ENCODE measurements around the gene AUTS2. TPM values are rescaled to one million over a fixed set of nuclear protein-coding genes. Genes with fewer than 3 reads are reported as not detected.

AUTS2 gene
- total and polyA plus RNA-seq, 7 experiments from 2014 or later: 0.40 to 31.7 (median 4.2) TPM

DNA sequence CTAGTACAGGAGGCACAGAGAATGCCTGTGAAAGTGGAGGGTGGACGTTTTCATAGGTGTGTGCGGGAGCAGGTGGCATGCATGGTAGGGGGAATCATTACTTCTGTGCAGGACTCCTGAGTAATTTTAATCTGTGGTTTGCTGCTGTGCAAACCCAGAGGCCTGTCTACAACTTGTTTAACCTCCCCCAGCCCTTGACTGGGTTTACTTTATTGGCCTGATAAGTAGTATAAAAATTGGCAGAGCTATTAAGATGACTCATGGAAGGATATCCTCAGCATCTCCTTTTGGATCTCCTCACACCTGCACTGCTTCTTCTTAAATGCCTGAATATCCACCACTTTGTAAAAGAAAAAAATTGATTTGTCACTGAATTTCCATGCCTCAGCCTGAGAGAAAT, 104.8 kb downstream of the AUTS2 start:
- no peak overlapping the region for H3K27ac Mint-ChIP-seq
- no peak for ATAC-seq
- H3K4me3 Mint-ChIP-seq: no peak overlapping the region
- H3K27ac ChIP-seq (ENCODE audit: low read depth, low read length): no peak overlapping the region
- H3K36me3 ChIP-seq (ENCODE audit: control insufficient read depth in 2 of 3, insufficient read depth in 3 of 3, low read length in 3 of 3): no peaks in the 10 kb centered on the region
- intact Hi-C loops (cut with micrococcal nuclease): no loop called here
- H3K27me3 Mint-ChIP-seq: no peaks in the 10 kb centered on the region
- H3K9me3 ChIP-seq (ENCODE audit: control insufficient read depth in 2 of 3, low read length in 3 of 3): no peaks in the 10 kb centered on the region
- no peaks in the 10 kb centered on the region for H3K4me1 ChIP-seq (ENCODE audit: control insufficient read depth in 2 of 2, insufficient read depth in 2 of 2, low read length in 2 of 2)
- no peak for DNase-seq
- no peaks in the 10 kb centered on the region for H3K4me1 Mint-ChIP-seq
- H3K9me3 Mint-ChIP-seq: peaks cover 0 to under 1% (median 0%) of the 10 kb centered on the region in 11 donors
- ChIA-PET CTCF (no interaction called here), POLR2A (no interaction called here)
- H3K36me3 Mint-ChIP-seq: no peaks in the 10 kb centered on the region
- no peak overlapping the region for H3K4me3 ChIP-seq (ENCODE audit: low read length)
- H3K27me3 ChIP-seq (ENCODE audit: control insufficient read depth in 2 of 2, insufficient read depth in 2 of 2, low read length in 2 of 2): no peaks in the 10 kb centered on the region

DNA sequence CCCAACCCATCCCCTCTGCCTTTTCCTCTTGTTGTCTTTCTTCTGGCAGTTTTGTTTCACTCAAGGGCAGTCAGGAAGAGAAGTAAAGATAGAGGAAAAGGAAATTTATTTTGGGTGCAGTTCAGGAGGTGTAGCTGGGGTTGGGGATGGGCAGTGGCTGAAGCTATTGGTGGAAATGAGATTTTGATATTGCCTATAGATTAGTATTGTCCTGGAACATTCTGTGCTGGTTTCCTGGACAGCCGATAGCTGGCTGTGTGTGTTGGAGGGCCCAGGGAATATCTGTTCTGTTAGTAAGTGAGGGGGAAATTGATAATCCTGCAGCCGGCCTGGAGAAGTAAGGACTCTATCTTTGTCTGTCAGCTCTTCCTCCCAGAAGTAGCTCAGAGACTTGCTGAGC, 107.8 kb downstream of the AUTS2 start:
- Histone ChIP-seq H3K4me3 (ENCODE audit: low read length) (no peak overlapping the region), H3K4me1 (ENCODE audit: control insufficient read depth in 2 of 2, insufficient read depth in 2 of 2, low read length in 2 of 2) (no peaks in the 10 kb centered on the region), H3K27me3 (ENCODE audit: control insufficient read depth in 2 of 2, insufficient read depth in 2 of 2, low read length in 2 of 2) (no peaks in the 10 kb centered on the region), H3K36me3 (ENCODE audit: control insufficient read depth in 2 of 3, insufficient read depth in 3 of 3, low read length in 3 of 3) (no peaks in the 10 kb centered on the region), H3K27ac (ENCODE audit: low read depth, low read length) (no peak overlapping the region), H3K9me3 (ENCODE audit: control insufficient read depth in 2 of 3, low read length in 3 of 3) (no peaks in the 10 kb centered on the region)
- H3K4me3 Mint-ChIP-seq: no peak overlapping the region
- H3K27me3 Mint-ChIP-seq: no peaks in the 10 kb centered on the region
- peaks cover 0 to 4% (median 0%) of the 10 kb centered on the region in 11 donors for H3K9me3 Mint-ChIP-seq
- ATAC-seq (no peak), DNase-seq (no peak)
- ChIA-PET CTCF (no interaction called here), POLR2A (no interaction called here)
- H3K36me3 Mint-ChIP-seq: no peaks in the 10 kb centered on the region
- no peaks in the 10 kb centered on the region for H3K4me1 Mint-ChIP-seq
- no peak overlapping the region for H3K27ac Mint-ChIP-seq
- intact Hi-C loops (cut with micrococcal nuclease): no loop called here

DNA sequence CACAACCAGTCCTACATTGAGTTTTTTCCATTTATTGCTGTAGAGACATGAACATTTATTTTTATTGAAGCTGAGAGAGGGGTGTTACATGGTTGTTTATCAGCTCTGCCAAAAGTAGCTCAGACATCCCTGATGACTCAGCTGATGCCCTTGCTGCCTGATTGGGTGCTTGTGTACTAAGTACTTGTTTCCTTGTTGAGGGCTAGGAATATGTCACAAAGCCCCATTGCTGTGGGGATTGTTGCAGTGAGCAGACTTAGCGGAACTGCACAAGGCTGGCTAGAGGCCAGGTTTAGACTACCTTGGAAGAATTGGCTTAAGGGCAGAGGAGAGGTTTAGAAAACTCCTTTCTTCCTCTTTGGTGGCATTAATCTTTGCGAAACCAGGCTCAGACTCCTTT, 110.6 kb downstream of the AUTS2 start:
- ChIA-PET POLR2A (no interaction called here), CTCF (no interaction called here)
- Histone ChIP-seq H3K27me3 (ENCODE audit: control insufficient read depth in 2 of 2, insufficient read depth in 2 of 2, low read length in 2 of 2) (no peaks in the 10 kb centered on the region), H3K27ac (ENCODE audit: low read depth, low read length) (no peak overlapping the region), H3K4me3 (ENCODE audit: low read length) (no peak overlapping the region), H3K9me3 (ENCODE audit: control insufficient read depth in 2 of 3, low read length in 3 of 3) (no peaks in the 10 kb centered on the region), H3K36me3 (ENCODE audit: control insufficient read depth in 2 of 3, insufficient read depth in 3 of 3, low read length in 3 of 3) (no peaks in the 10 kb centered on the region), H3K4me1 (ENCODE audit: control insufficient read depth in 2 of 2, insufficient read depth in 2 of 2, low read length in 2 of 2) (no peaks in the 10 kb centered on the region)
- DNase-seq: no peak
- no peaks in the 10 kb centered on the region for H3K27me3 Mint-ChIP-seq
- intact Hi-C loops (cut with micrococcal nuclease): no loop called here
- no peaks in the 10 kb centered on the region for H3K36me3 Mint-ChIP-seq
- H3K4me1 Mint-ChIP-seq: no peaks in the 10 kb centered on the region
- H3K27ac Mint-ChIP-seq: no peak overlapping the region
- no peak overlapping the region for H3K4me3 Mint-ChIP-seq
- ATAC-seq: no peak
- peaks cover 0 to 4% (median 0%) of the 10 kb centered on the region in 11 donors for H3K9me3 Mint-ChIP-seq

DNA sequence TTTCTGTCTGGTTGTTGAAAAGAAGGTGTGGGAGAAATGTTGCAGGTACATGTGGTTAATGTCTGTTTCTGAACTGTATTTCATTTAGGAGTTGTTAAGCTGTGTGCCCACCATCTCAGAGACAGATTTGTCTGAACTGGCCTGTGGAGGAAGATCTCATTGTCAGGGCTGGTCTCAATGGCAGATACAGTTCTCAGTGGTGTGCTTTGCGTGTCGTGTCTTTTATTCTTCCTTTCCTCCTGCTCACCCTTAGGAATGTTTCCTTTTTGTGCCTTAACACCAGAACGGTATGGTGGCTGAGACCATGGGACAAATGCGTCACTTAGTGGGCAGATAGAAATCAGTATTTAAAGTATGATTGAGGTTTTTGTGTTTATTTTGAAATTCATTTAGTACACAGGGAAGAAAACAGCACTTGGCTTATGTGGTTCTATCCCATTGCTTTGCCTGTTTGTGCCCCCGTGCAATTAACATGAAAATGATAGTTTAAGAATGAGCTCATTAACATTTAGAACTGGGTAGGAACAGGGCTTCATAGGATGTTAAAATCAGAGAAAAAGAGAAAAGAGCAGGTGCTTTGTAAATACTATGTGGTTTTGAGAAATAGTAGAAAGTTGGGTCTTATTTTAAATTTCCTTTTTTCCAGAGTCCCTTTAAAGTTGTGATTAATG, 112.6 kb downstream of the AUTS2 start:
- intact Hi-C loops (cut with micrococcal nuclease): no loop called here
- H3K36me3 ChIP-seq (ENCODE audit: control insufficient read depth in 2 of 3, insufficient read depth in 3 of 3, low read length in 3 of 3): no peaks in the 10 kb centered on the region
- ATAC-seq (no peak), DNase-seq (no peak)
- Mint-ChIP-seq H3K36me3 (no peaks in the 10 kb centered on the region), H3K27me3 (no peaks in the 10 kb centered on the region), H3K27ac (no peak overlapping the region), H3K9me3 (peaks cover 0 to 6% (median 0%) of the 10 kb centered on the region in 11 donors), H3K4me1 (no peaks in the 10 kb centered on the region), H3K4me3 (no peak overlapping the region)
- CTCF ChIA-PET: no interaction called here
- no peak overlapping the region for H3K4me3 ChIP-seq (ENCODE audit: low read length)
- no peaks in the 10 kb centered on the region for H3K9me3 ChIP-seq (ENCODE audit: control insufficient read depth in 2 of 3, low read length in 3 of 3)
- no peaks in the 10 kb centered on the region for H3K27me3 ChIP-seq (ENCODE audit: control insufficient read depth in 2 of 2, insufficient read depth in 2 of 2, low read length in 2 of 2)
- no peak overlapping the region for H3K27ac ChIP-seq (ENCODE audit: low read depth, low read length)
- no peaks in the 10 kb centered on the region for H3K4me1 ChIP-seq (ENCODE audit: control insufficient read depth in 2 of 2, insufficient read depth in 2 of 2, low read length in 2 of 2)
- POLR2A ChIA-PET: interaction anchor here (0.7 kb wide), 1 partner anchor 107 kb away, joined by 3 read pairs; no protein-coding TSS in a partner anchor

DNA sequence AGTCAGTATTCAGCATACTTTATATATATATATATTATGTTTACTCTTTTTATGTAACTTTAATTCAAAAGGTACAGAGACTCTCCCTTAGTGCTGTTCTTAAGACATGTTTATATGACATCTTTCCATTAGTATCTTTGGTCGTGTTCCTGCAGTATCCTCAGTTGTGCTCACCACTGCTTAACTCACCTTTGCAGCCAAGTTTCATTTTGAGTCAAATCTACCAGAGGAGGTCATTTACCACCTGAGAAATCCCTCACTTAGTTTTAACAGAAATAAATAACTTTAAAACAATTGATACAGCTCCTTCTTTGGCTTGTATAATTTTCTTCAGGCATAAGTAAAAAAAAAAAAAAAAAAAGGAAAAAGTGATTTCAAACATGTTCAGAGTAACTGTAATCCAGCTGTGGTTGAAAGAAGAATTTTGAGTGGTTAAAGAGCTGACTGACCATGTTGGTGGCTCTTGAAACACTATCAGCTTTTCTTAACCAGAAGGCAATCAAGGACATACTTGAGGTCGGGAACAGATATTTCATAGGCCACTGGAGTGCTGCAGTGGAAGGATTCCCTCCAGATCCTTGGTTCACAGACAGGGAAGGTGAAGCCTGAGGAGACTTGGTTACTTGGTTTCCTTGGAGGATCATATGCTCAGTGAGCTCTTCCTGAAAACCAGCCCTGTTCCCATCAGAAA, 116.8 kb downstream of the AUTS2 start:
- POLR2A ChIA-PET: no interaction called here

DNA sequence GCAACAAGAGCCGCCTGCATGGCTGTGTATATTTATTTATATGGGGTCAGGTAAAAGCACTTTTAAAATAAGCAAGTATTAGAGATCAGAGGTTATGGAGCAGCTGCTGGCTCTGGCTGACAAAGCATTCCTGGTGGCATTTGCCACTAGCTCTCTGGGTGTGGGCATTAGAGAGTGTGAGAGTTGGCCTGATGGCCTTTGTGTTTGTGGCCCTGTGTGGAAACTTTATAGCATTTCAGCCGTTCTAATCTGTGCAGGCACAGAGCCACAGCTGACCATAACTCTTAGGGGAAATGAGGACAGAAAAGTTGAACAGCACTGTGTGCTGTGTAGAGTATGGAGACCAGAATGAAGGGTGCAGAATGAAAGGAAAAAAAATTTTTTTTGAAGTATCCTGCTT, 118.9 kb downstream of the AUTS2 start:
- no peak for ATAC-seq
- H3K4me1 Mint-ChIP-seq: no peaks in the 10 kb centered on the region
- H3K4me3 Mint-ChIP-seq: no peak overlapping the region
- H3K4me3 ChIP-seq (ENCODE audit: low read length): no peak overlapping the region
- peaks cover 0 to 6% (median 0%) of the 10 kb centered on the region in 11 donors for H3K9me3 Mint-ChIP-seq
- H3K27ac ChIP-seq (ENCODE audit: low read depth, low read length): no peak overlapping the region
- ChIA-PET POLR2A (no interaction called here), CTCF (no interaction called here)
- intact Hi-C loops (cut with micrococcal nuclease): no loop called here
- no peaks in the 10 kb centered on the region for H3K4me1 ChIP-seq (ENCODE audit: control insufficient read depth in 2 of 2, insufficient read depth in 2 of 2, low read length in 2 of 2)
- H3K27me3 ChIP-seq (ENCODE audit: control insufficient read depth in 2 of 2, insufficient read depth in 2 of 2, low read length in 2 of 2): no peaks in the 10 kb centered on the region
- no peak for DNase-seq
- H3K27ac Mint-ChIP-seq: no peak overlapping the region
- no peaks in the 10 kb centered on the region for H3K36me3 ChIP-seq (ENCODE audit: control insufficient read depth in 2 of 3, insufficient read depth in 3 of 3, low read length in 3 of 3)
- H3K36me3 Mint-ChIP-seq: peaks cover 0 to 4% (median 0%) of the 10 kb centered on the region in 5 donors
- H3K27me3 Mint-ChIP-seq: peaks cover 0 to 4% (median 0%) of the 10 kb centered on the region in 5 donors
- H3K9me3 ChIP-seq (ENCODE audit: control insufficient read depth in 2 of 3, low read length in 3 of 3): no peaks in the 10 kb centered on the region

More for the DNA sequence above, 116.8 kb downstream of the AUTS2 start:
- Histone ChIP-seq H3K9me3 (ENCODE audit: control insufficient read depth in 2 of 3, low read length in 3 of 3) (no peaks in the 10 kb centered on the region), H3K4me3 (ENCODE audit: low read length) (no peak overlapping the region), H3K27me3 (ENCODE audit: control insufficient read depth in 2 of 2, insufficient read depth in 2 of 2, low read length in 2 of 2) (no peaks in the 10 kb centered on the region), H3K36me3 (ENCODE audit: control insufficient read depth in 2 of 3, insufficient read depth in 3 of 3, low read length in 3 of 3) (no peaks in the 10 kb centered on the region), H3K27ac (ENCODE audit: low read depth, low read length) (no peak overlapping the region), H3K4me1 (ENCODE audit: control insufficient read depth in 2 of 2, insufficient read depth in 2 of 2, low read length in 2 of 2) (no peaks in the 10 kb centered on the region)
- peaks cover 0 to 4% (median 0%) of the 10 kb centered on the region in 5 donors for H3K27me3 Mint-ChIP-seq
- peaks cover 0 to 6% (median 0%) of the 10 kb centered on the region in 11 donors for H3K9me3 Mint-ChIP-seq
- DNase-seq (no peak), ATAC-seq (no peak)
- H3K27ac Mint-ChIP-seq: no peak overlapping the region
- peaks cover 0 to 4% (median 0%) of the 10 kb centered on the region in 5 donors for H3K36me3 Mint-ChIP-seq
- H3K4me3 Mint-ChIP-seq: no peak overlapping the region
- H3K4me1 Mint-ChIP-seq: no peaks in the 10 kb centered on the region
- intact Hi-C loops (cut with micrococcal nuclease): no loop called here
- CTCF ChIA-PET: no interaction called here

DNA sequence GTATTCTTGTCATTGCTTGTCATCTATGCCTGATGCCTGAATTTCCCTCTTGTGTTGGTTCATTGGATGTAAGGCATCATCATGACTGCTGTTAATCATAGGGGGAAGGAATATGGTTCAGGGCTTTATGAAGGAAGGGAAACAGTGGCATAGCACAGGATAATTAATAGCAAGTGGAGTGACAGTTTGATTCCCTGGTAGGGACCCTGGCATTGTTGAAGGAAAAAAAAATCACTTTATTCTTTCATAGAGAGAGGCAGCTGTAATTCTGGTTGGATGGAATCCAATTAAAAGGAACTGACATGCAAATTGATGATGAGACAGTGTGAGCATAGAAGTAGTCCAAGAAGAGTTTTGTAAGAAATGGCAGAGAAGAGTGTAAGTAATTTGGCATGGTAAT, 121.4 kb downstream of the AUTS2 start:
- no peaks in the 10 kb centered on the region for H3K9me3 ChIP-seq (ENCODE audit: control insufficient read depth in 2 of 3, low read length in 3 of 3)
- no peaks in the 10 kb centered on the region for H3K36me3 ChIP-seq (ENCODE audit: control insufficient read depth in 2 of 3, insufficient read depth in 3 of 3, low read length in 3 of 3)
- POLR2A ChIA-PET: no interaction called here
- no peaks in the 10 kb centered on the region for H3K4me1 ChIP-seq (ENCODE audit: control insufficient read depth in 2 of 2, insufficient read depth in 2 of 2, low read length in 2 of 2)
- H3K9me3 Mint-ChIP-seq: peaks cover 0 to 6% (median 0%) of the 10 kb centered on the region in 11 donors
- ATAC-seq (no peak), DNase-seq (no peak)
- H3K4me3 Mint-ChIP-seq: no peak overlapping the region
- H3K36me3 Mint-ChIP-seq: peaks cover 0 to 4% (median 0%) of the 10 kb centered on the region in 5 donors
- peaks cover 0 to 9% (median 0%) of the 10 kb centered on the region in 5 donors for H3K27me3 Mint-ChIP-seq
- H3K27me3 ChIP-seq (ENCODE audit: control insufficient read depth in 2 of 2, insufficient read depth in 2 of 2, low read length in 2 of 2): no peaks in the 10 kb centered on the region
- no peak overlapping the region for H3K27ac ChIP-seq (ENCODE audit: low read depth, low read length)
- H3K4me1 Mint-ChIP-seq: no peaks in the 10 kb centered on the region
- CTCF ChIA-PET: no interaction called here
- no peak overlapping the region for H3K27ac Mint-ChIP-seq
- intact Hi-C loops (cut with micrococcal nuclease): no loop called here
- H3K4me3 ChIP-seq (ENCODE audit: low read length): no peak overlapping the region

Data from naive thymus-derived CD4-positive, alpha-beta T cell (primary cell).